H9 (cell line): ENCODE results near the gene VSIR. TPM values are rescaled to one million over a fixed set of nuclear protein-coding genes. Genes with fewer than 3 reads are reported as not detected.

Experiments
- DNase-seq: peaks from one replicate; pipeline ENCODE4 v3.0.0-alpha.2; 2017
- H2AFZ ChIP-seq: one replicate; pipeline ENCODE4 v1.6.1; 2013; ENCODE audit warnings: mild to moderate bottlenecking, low read length, control low read depth, moderate library complexity
- H2AK5ac ChIP-seq: 2 replicates; pipeline ENCODE4 v1.6.1; 2013; ENCODE audit warnings: low read length, control low read depth, mixed read lengths; ENCODE audit not compliant: insufficient read length
- H2BK120ac ChIP-seq: one replicate; pipeline ENCODE4 v1.6.1; 2013; ENCODE audit warnings: low read depth, mild to moderate bottlenecking, low read length, control low read depth, inconsistent platforms; ENCODE audit not compliant: poor library complexity, severe bottlenecking
- H2BK12ac ChIP-seq: 2 replicates; pipeline ENCODE4 v1.6.1; 2013; ENCODE audit warnings: low read length, control low read depth, mixed read lengths, low read depth; ENCODE audit not compliant: insufficient read length
- H2BK15ac ChIP-seq: 2 replicates; pipeline ENCODE4 v1.6.1; 2013; ENCODE audit warnings: low read depth, low read length, control low read depth
- H2BK20ac ChIP-seq: one replicate; pipeline ENCODE4 v1.6.1; 2013; ENCODE audit warnings: low read depth, mild to moderate bottlenecking, low read length, control low read depth, inconsistent platforms; ENCODE audit not compliant: poor library complexity, severe bottlenecking
- H2BK5ac ChIP-seq: 2 replicates; pipeline ENCODE4 v1.6.1; 2013; ENCODE audit warnings: low read length, control low read depth, mixed read lengths; ENCODE audit not compliant: insufficient read length
- H3K14ac ChIP-seq: 2 replicates; pipeline ENCODE4 v1.6.1; 2013; ENCODE audit warnings: low read length, control low read depth; ENCODE audit not compliant: insufficient read depth
- H3K18ac ChIP-seq: 2 replicates; pipeline ENCODE4 v1.6.1; 2013; ENCODE audit warnings: low read depth, mild to moderate bottlenecking, mixed read lengths, low read length, control low read depth; ENCODE audit not compliant: insufficient read length
- H3K23ac ChIP-seq: 2 replicates; pipeline ENCODE4 v1.6.1; 2013; ENCODE audit warnings: low read length, control low read depth, mixed read lengths, low read depth; ENCODE audit not compliant: insufficient read length
- H3K23me2 ChIP-seq: 2 replicates; pipeline ENCODE4 v1.6.1; 2013; ENCODE audit warnings: low read depth, mild to moderate bottlenecking, mixed read lengths, low read length, control low read depth; ENCODE audit not compliant: insufficient read length, poor library complexity, severe bottlenecking
- H3K27ac ChIP-seq: 2 replicates; pipeline ENCODE4 v1.5.1; 2013; ENCODE audit warnings: low read length, control low read depth, mixed read lengths, low read depth; ENCODE audit not compliant: insufficient read length
- H3K27me3 ChIP-seq: 2 replicates; pipeline ENCODE4 v1.6.1; 2013; ENCODE audit warnings: low read length, control low read depth, inconsistent platforms; ENCODE audit not compliant: insufficient read depth
- H3K4ac ChIP-seq: 2 replicates; pipeline ENCODE4 v1.6.1; 2013; ENCODE audit warnings: low read depth, mild to moderate bottlenecking, control low read depth, inconsistent platforms, low read length, moderate library complexity
- H3K4me1 ChIP-seq: 2 replicates; pipeline ENCODE4 v1.6.1; 2013; ENCODE audit warnings: low read length, control low read depth, inconsistent platforms; ENCODE audit not compliant: insufficient read depth
- H3K4me2 ChIP-seq: 2 replicates; pipeline ENCODE4 v1.6.1; 2013; ENCODE audit warnings: low read length, control low read depth, mixed read lengths; ENCODE audit not compliant: insufficient read length, insufficient read depth
- H3K56ac ChIP-seq: 2 replicates; pipeline ENCODE4 v1.6.1; 2013; ENCODE audit warnings: low read depth, mild to moderate bottlenecking, mixed read lengths, low read length, control low read depth; ENCODE audit not compliant: insufficient read length
- H3K79me1 ChIP-seq: 2 replicates; pipeline ENCODE4 v1.6.1; 2013; ENCODE audit warnings: low read depth, mild to moderate bottlenecking, moderate library complexity, low read length, control low read depth, inconsistent platforms; ENCODE audit not compliant: insufficient read depth, poor library complexity, severe bottlenecking
- H3K79me2 ChIP-seq: 2 replicates; pipeline ENCODE4 v1.6.1; 2013; ENCODE audit warnings: low read length, control low read depth, inconsistent platforms; ENCODE audit not compliant: insufficient read depth
- H3K9ac ChIP-seq: 2 replicates; pipeline ENCODE4 v1.6.1; 2013; ENCODE audit warnings: low read length, control low read depth, mixed read lengths; ENCODE audit not compliant: insufficient read length; ENCODE audit errors: extremely low read depth
- H3K9me3 ChIP-seq: one replicate; pipeline ENCODE4 v1.6.1; 2013; ENCODE audit warnings: low read depth, low read length, inconsistent platforms; ENCODE audit not compliant: control insufficient read depth
- H3T11ph ChIP-seq: one replicate; pipeline ENCODE4 v1.6.1; 2013; ENCODE audit warnings: mild to moderate bottlenecking, low read length, control low read depth, inconsistent platforms
- H4K20me1 ChIP-seq: one replicate; pipeline ENCODE4 v1.6.1; 2013; ENCODE audit not compliant: control insufficient read depth, insufficient read length, insufficient read depth
- H4K5ac ChIP-seq: 2 replicates; pipeline ENCODE4 v1.6.1; 2013; ENCODE audit warnings: low read depth, mild to moderate bottlenecking, mixed read lengths, low read length, control low read depth; ENCODE audit not compliant: insufficient read length
- H4K8ac ChIP-seq: replicated peaks from 2 replicates; pipeline ENCODE4 v1.6.1; 2013; ENCODE audit warnings: low read length, control low read depth, mixed read lengths, low read depth; ENCODE audit not compliant: insufficient read length
- H4K91ac ChIP-seq: 2 replicates; pipeline ENCODE4 v1.6.1; 2013; ENCODE audit warnings: low read depth, mild to moderate bottlenecking, moderate library complexity, mixed read lengths, low read length, control low read depth; ENCODE audit not compliant: insufficient read length
- H3K27ac Mint-ChIP-seq, 3 experiments: 2 replicates in 2 of 3; 3 replicates in 1 of 3; pipeline ENCODE4 v1.8.0; 2020 to 2021; ENCODE audit warnings: mixed read lengths in 3 of 3, mild to moderate bottlenecking in 1 of 3, moderate library complexity in 1 of 3
- H3K27me3 Mint-ChIP-seq: 2 replicates; pipeline ENCODE4 v1.8.0; 2021; ENCODE audit warnings: low read depth, mild to moderate bottlenecking, moderate library complexity, mixed read lengths
- H3K36me3 Mint-ChIP-seq, 3 experiments: 2 replicates in 2 of 3; 3 replicates in 1 of 3; pipeline ENCODE4 v1.8.0; 2020 to 2021; ENCODE audit warnings: low read depth in 3 of 3, mixed read lengths in 3 of 3; ENCODE audit not compliant: insufficient read depth in 1 of 3
- H3K4me1 Mint-ChIP-seq, 2 experiments: 2 replicates each; pipeline ENCODE4 v1.8.0; 2020; ENCODE audit warnings: mixed read lengths in 2 of 2
- H3K4me3 Mint-ChIP-seq, 2 experiments: 2 replicates in 1 of 2; 3 replicates in 1 of 2; pipeline ENCODE4 v1.8.0; 2020 to 2021; ENCODE audit warnings: mild to moderate bottlenecking in 2 of 2, mixed read lengths in 2 of 2, moderate library complexity in 1 of 2
- H3K9me3 Mint-ChIP-seq, 2 experiments: 2 replicates in 1 of 2; 3 replicates in 1 of 2; pipeline ENCODE4 v1.8.0; 2020; ENCODE audit warnings: mild to moderate bottlenecking in 2 of 2, mixed read lengths in 2 of 2, moderate library complexity in 1 of 2
- CTCF ChIP-seq: fragments of 200-600 bp; sonication (generic); conservative IDR thresholded peaks from 3 replicates; pipeline ENCODE4 v1.8.0; 2021; ENCODE audit warnings: antibody characterized with exemption, mild to moderate bottlenecking
- WGBS: extraction: QIAGEN DNeasy Blood & Tissue Kit; methylation state at CpG from one replicate; pipeline ENCODE4 v1.1.7; 2013; ENCODE audit warnings: missing lambda C conversion rate, low lambda C conversion rate, mixed read lengths; ENCODE audit not compliant: insufficient read length; ENCODE audit errors: extremely low coverage; 5-methylcytosine and 5-hydroxymethylcytosine counted together
- total RNA-seq: library from RNA; stranded (reverse); gene quantifications from 2 replicates; pipeline ENCODE4 v1.2.1, GENCODE V29; 2021

VSIR gene
- total RNA-seq, 1 experiment from 2014 or later, result 0.11 TPM

GRCh38 chr10:71811351-71811750 is 38.0 kb upstream of the VSIR start:
- Histone ChIP-seq H3K4ac (no peak overlapping the region), H4K5ac (no peak overlapping the region), H2BK120ac (no peak overlapping the region), H3K23me2 (no peaks in the 10 kb centered on the region), H3K56ac (no peak overlapping the region), H3K4me1 (no peaks in the 10 kb centered on the region), H2BK12ac (no peak overlapping the region), H3K27ac (no peak overlapping the region), H3K23ac (no peak overlapping the region), H3T11ph (no peak overlapping the region), H4K91ac (no peak overlapping the region), H3K27me3 (no peaks in the 10 kb centered on the region), H2BK20ac (no peak overlapping the region), H3K14ac (no peak overlapping the region; the same call in 1 of the 2 replicates), H3K18ac (no peak overlapping the region), H2AFZ (no peak overlapping the region), H3K79me2 (no peaks in the 10 kb centered on the region), H2AK5ac (no peak overlapping the region), H3K4me2 (no peak overlapping the region), H2BK5ac (no peak overlapping the region), H3K9ac (no peak overlapping the region), H2BK15ac (no peak overlapping the region), H3K79me1 (no peaks in the 10 kb centered on the region), H3K9me3 (no peaks in the 10 kb centered on the region), H4K8ac (no peak overlapping the region), H4K20me1 (no peaks in the 10 kb centered on the region)
- peaks cover 10% of the 10 kb centered on the region for H3K27me3 Mint-ChIP-seq
- H3K4me1 Mint-ChIP-seq, result peaks cover 0 to 2% of the 10 kb centered on the region in 2 experiments; a peak in 2 of 4 replicates
- H3K27ac Mint-ChIP-seq, result no peak overlapping the region
- DNase-seq, result no peak
- no CpG with 5 or more reads among the region's 19 CpGs for WGBS
- TF ChIP-seq CTCF, result no peak
- H3K9me3 Mint-ChIP-seq, result no peaks in the 10 kb centered on the region
- no peak overlapping the region for H3K4me3 Mint-ChIP-seq
- H3K36me3 Mint-ChIP-seq, result peaks cover 6 to 19% (median 16%) of the 10 kb centered on the region in 3 experiments; a peak in 6 of 7 replicates
